Trophoblast cell (in vitro differentiated cells and primary cell): ENCODE measurements around the gene PDGFC.

Experiments used
- DNase-seq, 2 donors: peaks; one replicate each; pipeline ENCODE4 v3.0.0-alpha.2; 2016
- H2AFZ ChIP-seq: 2 replicates; pipeline ENCODE4 v1.6.1; 2013; ENCODE audit warnings: low read length, moderate library complexity, mild to moderate bottlenecking; ENCODE audit not compliant: insufficient read depth, poor library complexity
- H2AK5ac ChIP-seq: 2 replicates; pipeline ENCODE4 v1.6.1; 2013; ENCODE audit warnings: mild to moderate bottlenecking, low read length
- H2BK120ac ChIP-seq: 2 replicates; pipeline ENCODE4 v1.6.1; 2013; ENCODE audit warnings: low read length, mild to moderate bottlenecking, moderate library complexity; ENCODE audit not compliant: insufficient read depth, poor library complexity
- H2BK12ac ChIP-seq: 2 replicates; pipeline ENCODE4 v1.6.1; 2013; ENCODE audit warnings: mild to moderate bottlenecking, low read length, moderate library complexity
- H2BK5ac ChIP-seq: 2 replicates; pipeline ENCODE4 v1.6.1; 2013; ENCODE audit warnings: low read length, low read depth, moderate library complexity, mild to moderate bottlenecking; ENCODE audit not compliant: poor library complexity
- H3K14ac ChIP-seq: 2 replicates; pipeline ENCODE4 v1.6.1; 2013; ENCODE audit warnings: mild to moderate bottlenecking, low read length
- H3K18ac ChIP-seq: 2 replicates; pipeline ENCODE4 v1.6.1; 2013; ENCODE audit warnings: mild to moderate bottlenecking, low read length
- H3K23ac ChIP-seq: 2 replicates; pipeline ENCODE4 v1.6.1; 2013; ENCODE audit warnings: low read length
- H3K27ac ChIP-seq: 2 replicates; pipeline ENCODE4 v1.5.1; 2013; ENCODE audit warnings: low read depth, mild to moderate bottlenecking, inconsistent platforms, low read length, moderate library complexity
- H3K27me3 ChIP-seq: 2 replicates; pipeline ENCODE4 v1.6.1; 2013; ENCODE audit warnings: inconsistent platforms, mild to moderate bottlenecking, low read length, moderate library complexity; ENCODE audit not compliant: insufficient read depth
- H3K36me3 ChIP-seq, 2 experiments: 1 replicate in 1 of 2; 2 replicates in 1 of 2; pipeline ENCODE4 v1.6.1; 2013; ENCODE audit warnings: low read length in 2 of 2, mild to moderate bottlenecking in 2 of 2, moderate library complexity in 1 of 2; ENCODE audit not compliant: insufficient read depth in 2 of 2, control insufficient read depth in 1 of 2
- H3K4ac ChIP-seq: 2 replicates; pipeline ENCODE4 v1.6.1; 2013; ENCODE audit warnings: low read depth, mild to moderate bottlenecking, low read length, moderate library complexity
- H3K4me1 ChIP-seq, 2 experiments: 1 replicate in 1 of 2; 2 replicates in 1 of 2; pipeline ENCODE4 v1.6.1; 2013; ENCODE audit warnings: low read length in 2 of 2, mild to moderate bottlenecking in 2 of 2, moderate library complexity in 1 of 2; ENCODE audit not compliant: insufficient read depth in 2 of 2, control insufficient read depth in 1 of 2
- H3K4me2 ChIP-seq: 2 replicates; pipeline ENCODE4 v1.6.1; 2013; ENCODE audit warnings: inconsistent platforms, mild to moderate bottlenecking, low read length, moderate library complexity
- H3K4me3 ChIP-seq: 2 replicates; pipeline ENCODE4 v1.5.1; 2013; ENCODE audit warnings: mild to moderate bottlenecking, low read depth, low read length, inconsistent platforms
- H3K79me1 ChIP-seq: one replicate; pipeline ENCODE4 v1.6.1; 2013; ENCODE audit warnings: low read length
- H3K79me2 ChIP-seq: 2 replicates; pipeline ENCODE4 v1.6.1; 2013; ENCODE audit warnings: low read length, mild to moderate bottlenecking; ENCODE audit not compliant: control insufficient read depth, insufficient read depth, poor library complexity
- H3K9ac ChIP-seq: 2 replicates; pipeline ENCODE4 v1.6.1; 2013; ENCODE audit warnings: mild to moderate bottlenecking, low read length
- H3K9me3 ChIP-seq: 2 replicates; pipeline ENCODE4 v1.6.1; 2013; ENCODE audit warnings: low read depth, mild to moderate bottlenecking, control low read depth, inconsistent platforms, low read length; ENCODE audit not compliant: insufficient read depth
- H4K12ac ChIP-seq: 2 replicates; pipeline ENCODE4 v1.6.1; 2013; ENCODE audit warnings: low read depth, mild to moderate bottlenecking, low read length, moderate library complexity
- H4K8ac ChIP-seq: 2 replicates; pipeline ENCODE4 v1.6.1; 2013; ENCODE audit warnings: low read depth, mild to moderate bottlenecking, low read length, moderate library complexity
- H4K91ac ChIP-seq: one replicate; pipeline ENCODE4 v1.6.1; 2013; ENCODE audit warnings: low read depth, mild to moderate bottlenecking, low read length, moderate library complexity
- whole genome bisulfite sequencing: extraction: QIAGEN DNeasy Blood & Tissue Kit; methylation state at CpG from one replicate; pipeline ENCODE4 v1.1.7; 2013; ENCODE audit warnings: missing lambda C conversion rate; ENCODE audit not compliant: insufficient read length, insufficient coverage; ENCODE audit errors: extremely low coverage; 5-methylcytosine and 5-hydroxymethylcytosine counted together

The PDGFC gene

GRCh38 chr4:156811963-156812362, 159.6 kb downstream of the PDGFC start:
- no peaks in the 10 kb centered on the region for H3K4me1 ChIP-seq
- no peak for DNase-seq
- no peak overlapping the region for H3K14ac ChIP-seq
- no peak overlapping the region for H3K27ac ChIP-seq
- H3K36me3 ChIP-seq, result no peaks in the 10 kb centered on the region
- no peak overlapping the region for H2BK12ac ChIP-seq
- no peak overlapping the region for H3K4ac ChIP-seq
- H2AK5ac ChIP-seq, result no peak overlapping the region
- no peak overlapping the region for H2AFZ ChIP-seq
- no peak overlapping the region for H3K4me3 ChIP-seq
- no peak overlapping the region for H2BK120ac ChIP-seq
- H3K9me3 ChIP-seq, result no peaks in the 10 kb centered on the region
- H4K91ac ChIP-seq, result no peak overlapping the region
- H3K27me3 ChIP-seq, result no peaks in the 10 kb centered on the region
- no peak overlapping the region for H4K12ac ChIP-seq
- H4K8ac ChIP-seq, result no peak overlapping the region
- H3K79me1 ChIP-seq, result no peaks in the 10 kb centered on the region
- no peak overlapping the region for H3K4me2 ChIP-seq
- no peak overlapping the region for H3K18ac ChIP-seq
- no peak overlapping the region for H2BK5ac ChIP-seq
- WGBS, result no CpG with 5 or more reads among the region's 4 CpGs
- no peak overlapping the region for H3K23ac ChIP-seq
- H3K79me2 ChIP-seq, result no peaks in the 10 kb centered on the region
- no peak overlapping the region for H3K9ac ChIP-seq

GRCh38 chr4:156811286-156811685, 160.3 kb downstream of the PDGFC start:
- Histone ChIP-seq H3K4ac (no peak overlapping the region), H2BK120ac (no peak overlapping the region), H4K8ac (no peak overlapping the region), H2AFZ (no peak overlapping the region), H2AK5ac (no peak overlapping the region), H3K9ac (no peak overlapping the region), H3K79me2 (no peaks in the 10 kb centered on the region), H3K79me1 (no peaks in the 10 kb centered on the region), H3K4me3 (no peak overlapping the region), H3K27me3 (no peaks in the 10 kb centered on the region), H3K18ac (no peak overlapping the region), H3K36me3 (no peaks in the 10 kb centered on the region), H3K4me1 (no peaks in the 10 kb centered on the region), H3K4me2 (no peak overlapping the region), H2BK12ac (no peak overlapping the region), H3K23ac (no peak overlapping the region), H2BK5ac (no peak overlapping the region), H4K12ac (no peak overlapping the region), H4K91ac (no peak overlapping the region), H3K9me3 (no peaks in the 10 kb centered on the region), H3K14ac (no peak overlapping the region), H3K27ac (no peak overlapping the region)
- no CpG with 5 or more reads among the region's 5 CpGs for WGBS
- no peak for DNase-seq

GRCh38 chr4:156805696-156806095, 165.9 kb downstream of the PDGFC start:
- Histone ChIP-seq H3K4me1 (no peaks in the 10 kb centered on the region), H4K8ac (no peak overlapping the region), H2BK5ac (no peak overlapping the region), H3K14ac (no peak overlapping the region), H3K23ac (no peak overlapping the region), H3K79me1 (no peaks in the 10 kb centered on the region), H3K36me3 (no peaks in the 10 kb centered on the region), H3K4ac (no peak overlapping the region), H2BK12ac (no peak overlapping the region), H3K27ac (no peak overlapping the region), H4K12ac (no peak overlapping the region), H3K18ac (no peak overlapping the region), H3K9ac (no peak overlapping the region), H2AFZ (no peak overlapping the region), H4K91ac (no peak overlapping the region), H3K4me3 (no peak overlapping the region), H2BK120ac (no peak overlapping the region), H3K4me2 (no peak overlapping the region), H3K79me2 (no peaks in the 10 kb centered on the region), H3K27me3 (no peaks in the 10 kb centered on the region), H2AK5ac (no peak overlapping the region), H3K9me3 (no peaks in the 10 kb centered on the region)
- WGBS, result no CpG with 5 or more reads among the region's 2 CpGs
- DNase-seq, result no peak

GRCh38 chr4:156803056-156803455, 168.5 kb downstream of the PDGFC start:
- H3K4me3 ChIP-seq, result no peak overlapping the region
- H4K8ac ChIP-seq, result no peak overlapping the region
- no peaks in the 10 kb centered on the region for H3K27me3 ChIP-seq
- no peak overlapping the region for H3K23ac ChIP-seq
- no peak overlapping the region for H2AFZ ChIP-seq
- H3K4me2 ChIP-seq, result no peak overlapping the region
- no peak overlapping the region for H2BK120ac ChIP-seq
- no peak for DNase-seq
- H3K9ac ChIP-seq, result no peak overlapping the region
- no peaks in the 10 kb centered on the region for H3K9me3 ChIP-seq
- no peak overlapping the region for H3K14ac ChIP-seq
- H3K36me3 ChIP-seq, result no peaks in the 10 kb centered on the region
- no peak overlapping the region for H2BK5ac ChIP-seq
- no CpG with 5 or more reads among the region's 2 CpGs for WGBS
- no peak overlapping the region for H4K91ac ChIP-seq
- no peak overlapping the region for H3K4ac ChIP-seq
- H2AK5ac ChIP-seq, result no peak overlapping the region
- no peaks in the 10 kb centered on the region for H3K79me2 ChIP-seq
- no peak overlapping the region for H3K27ac ChIP-seq
- H3K4me1 ChIP-seq, result no peaks in the 10 kb centered on the region
- H3K18ac ChIP-seq, result no peak overlapping the region
- H4K12ac ChIP-seq, result no peak overlapping the region
- no peaks in the 10 kb centered on the region for H3K79me1 ChIP-seq
- no peak overlapping the region for H2BK12ac ChIP-seq
